Prostate gland (tissue), 2 donors: ENCODE results near the gene TSPAN31.

Experiments
- POLR2A ChIP-seq: fragments of 450-650 bp; IDR thresholded peaks from one replicate; pipeline ENCODE4 v1.6.1; 2016; ENCODE audit warnings: antibody characterized with exemption, mild to moderate bottlenecking
- POLR2AphosphoS5 ChIP-seq: sonication (generic); formaldehyde crosslinking; IDR thresholded peaks from one replicate; pipeline ENCODE4 v1.6.1; 2017; ENCODE audit warnings: antibody characterized with exemption
- TF ChIP-seq, protein P1 (sequence below), 4 experiments: fragments of 200-600 bp in 2 of 4; fragments of 450-650 bp in 2 of 4; sonication (generic) in 2 of 4; IDR thresholded peaks; 1 replicate in 3 of 4; 2 replicates in 1 of 4; pipeline ENCODE4 v1.5.1; 2016 to 2019; ENCODE audit warnings: antibody characterized with exemption in 4 of 4, mild to moderate bottlenecking in 2 of 4, moderate library complexity in 2 of 4

- TF ChIP-seq, protein P1, sequence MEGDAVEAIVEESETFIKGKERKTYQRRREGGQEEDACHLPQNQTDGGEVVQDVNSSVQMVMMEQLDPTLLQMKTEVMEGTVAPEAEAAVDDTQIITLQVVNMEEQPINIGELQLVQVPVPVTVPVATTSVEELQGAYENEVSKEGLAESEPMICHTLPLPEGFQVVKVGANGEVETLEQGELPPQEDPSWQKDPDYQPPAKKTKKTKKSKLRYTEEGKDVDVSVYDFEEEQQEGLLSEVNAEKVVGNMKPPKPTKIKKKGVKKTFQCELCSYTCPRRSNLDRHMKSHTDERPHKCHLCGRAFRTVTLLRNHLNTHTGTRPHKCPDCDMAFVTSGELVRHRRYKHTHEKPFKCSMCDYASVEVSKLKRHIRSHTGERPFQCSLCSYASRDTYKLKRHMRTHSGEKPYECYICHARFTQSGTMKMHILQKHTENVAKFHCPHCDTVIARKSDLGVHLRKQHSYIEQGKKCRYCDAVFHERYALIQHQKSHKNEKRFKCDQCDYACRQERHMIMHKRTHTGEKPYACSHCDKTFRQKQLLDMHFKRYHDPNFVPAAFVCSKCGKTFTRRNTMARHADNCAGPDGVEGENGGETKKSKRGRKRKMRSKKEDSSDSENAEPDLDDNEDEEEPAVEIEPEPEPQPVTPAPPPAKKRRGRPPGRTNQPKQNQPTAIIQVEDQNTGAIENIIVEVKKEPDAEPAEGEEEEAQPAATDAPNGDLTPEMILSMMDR (IDR thresholded peaks at IDR 0.05), result no peak
- TF ChIP-seq POLR2A, result no peak
- TF ChIP-seq POLR2AphosphoS5, result no peak
These were observed 4.8 kb upstream of the TSPAN31 start for GRCh38 chr12:57739914-57740538.
